Activated effector memory CD4-positive, alpha-beta T cell treated with Interleukin-2 at 50 U/mL for 16 hours (primary cell): ENCODE measurements around the gene CACNA1A.
"Not testable (repeated sequence)": the region's sequence is repeated elsewhere in the genome, so short reads cannot be mapped to it uniquely, and the experiment has no call there.

Experiments
- DNase-seq: peaks from one replicate; pipeline ENCODE4 v3.0.0-alpha.2; 2020

Gene CACNA1A

DNA sequence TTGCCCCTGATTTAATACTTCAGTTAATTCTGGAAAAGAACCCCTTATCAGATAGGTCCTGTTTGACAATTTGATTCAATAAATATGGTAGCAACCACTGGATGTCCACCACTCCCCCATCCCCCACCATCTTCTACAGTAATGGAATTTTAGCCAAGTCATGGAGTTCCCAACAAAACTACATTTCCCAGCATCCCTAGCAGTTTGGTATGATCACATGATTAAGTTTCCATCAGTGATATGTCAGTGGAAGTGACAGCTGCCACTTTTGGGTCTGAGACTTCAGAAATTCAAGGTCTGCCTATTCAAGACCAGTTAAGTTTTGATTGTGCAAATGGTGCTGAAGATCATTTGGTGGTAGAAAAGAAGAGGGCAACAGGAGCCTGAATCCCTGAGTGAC, 85.5 kb downstream of the CACNA1A start:
- DNase-seq, result no peak

- DNase-seq, result no peak
These were observed 89.2 kb downstream of the CACNA1A start for GRCh38 chr19:13417054-13417453.

DNA sequence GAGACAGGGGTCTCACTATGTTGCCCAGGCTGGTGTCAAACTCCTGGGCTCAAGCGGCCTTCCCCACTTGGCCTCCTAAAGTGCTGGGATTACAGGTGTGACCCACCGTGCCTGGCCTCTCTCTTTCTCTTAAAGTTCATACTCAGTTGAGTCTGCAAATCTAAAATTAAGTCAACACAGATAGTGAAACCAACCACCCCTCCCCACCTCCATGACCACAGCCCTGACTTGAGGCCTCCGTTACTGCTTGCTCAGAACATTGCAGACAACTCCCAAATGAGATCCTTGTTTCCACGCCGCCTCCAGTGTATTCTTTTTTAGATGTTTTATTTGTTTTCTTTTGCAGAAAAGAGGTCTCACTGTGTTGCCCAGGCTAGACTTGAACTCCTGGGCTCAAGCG, 94.4 kb downstream of the CACNA1A start:
- no peak for DNase-seq

GRCh38 chr19:13410946-13411345, 95.3 kb downstream of the CACNA1A start:
- DNase-seq, result no peak

DNA sequence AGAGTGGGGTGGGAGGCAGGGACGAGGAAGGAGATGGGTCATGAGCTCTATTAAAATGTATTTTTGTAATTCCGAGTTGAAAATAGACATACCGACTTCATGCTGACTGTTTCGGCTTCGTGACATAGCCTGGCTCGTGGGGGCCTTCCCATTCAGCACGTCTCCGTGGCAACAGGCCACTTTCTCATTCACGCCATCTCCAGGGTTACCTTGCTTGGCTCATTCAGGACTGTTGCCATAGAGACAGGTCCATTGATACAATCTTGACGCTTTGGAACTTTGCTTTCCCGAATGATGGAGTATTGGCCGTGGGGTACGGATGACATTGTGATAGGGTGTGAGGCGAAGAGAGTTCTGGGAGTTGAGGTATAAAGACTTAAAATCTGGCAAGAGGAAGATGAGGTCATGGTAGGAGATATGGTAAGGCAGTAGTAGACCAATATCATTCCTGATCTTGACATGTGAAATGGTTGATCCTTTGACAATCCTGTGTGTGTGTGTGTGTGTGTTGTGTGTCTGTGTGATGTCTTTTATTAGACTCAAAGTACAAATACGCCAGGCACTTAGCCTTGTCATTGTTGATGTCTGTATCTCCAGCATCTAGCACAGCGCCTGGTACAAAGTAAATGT, 97.3 kb downstream of the CACNA1A start:
- DNase-seq, result no peak

DNA sequence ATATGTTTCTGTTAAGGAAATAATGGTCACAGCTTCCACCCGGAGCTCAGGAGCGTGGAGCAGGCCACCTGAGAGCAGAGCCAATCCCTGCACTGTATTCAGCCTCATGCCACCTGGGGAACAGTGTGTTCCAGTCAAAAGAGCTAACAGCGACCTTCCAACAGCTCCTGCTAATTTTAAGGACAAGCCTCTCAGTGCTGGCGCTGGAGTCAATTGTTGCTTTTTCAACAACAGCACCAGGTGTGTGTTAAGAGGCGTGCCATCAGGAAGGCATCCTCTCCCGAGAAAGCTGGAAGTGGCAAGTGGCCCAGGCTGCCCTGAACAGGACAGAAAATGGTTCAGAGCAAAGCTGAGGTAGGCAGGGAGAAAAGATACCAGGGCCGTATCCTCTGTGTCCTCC, 102.0 kb downstream of the CACNA1A start:
- DNase-seq, result no peak

DNA sequence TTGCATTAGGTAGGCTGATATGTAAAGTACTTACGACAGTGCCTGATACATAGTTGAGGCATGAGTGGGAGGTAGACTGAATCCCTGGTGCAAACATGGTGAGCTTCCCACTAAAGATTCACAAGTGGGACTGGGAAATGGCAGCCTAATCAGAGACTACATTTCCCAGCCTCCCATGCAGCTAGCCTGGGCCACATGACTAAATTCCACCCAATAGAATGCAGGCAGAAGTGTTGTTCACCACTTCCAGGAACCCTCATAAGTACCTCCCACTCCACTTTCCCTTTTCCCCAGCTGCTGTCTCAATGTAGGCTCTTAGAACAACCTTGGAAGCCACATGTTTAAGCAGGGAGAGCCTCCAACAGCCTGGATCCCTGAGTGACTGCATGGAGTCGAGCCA, 104.9 kb downstream of the CACNA1A start:
- DNase-seq, result no peak

DNA sequence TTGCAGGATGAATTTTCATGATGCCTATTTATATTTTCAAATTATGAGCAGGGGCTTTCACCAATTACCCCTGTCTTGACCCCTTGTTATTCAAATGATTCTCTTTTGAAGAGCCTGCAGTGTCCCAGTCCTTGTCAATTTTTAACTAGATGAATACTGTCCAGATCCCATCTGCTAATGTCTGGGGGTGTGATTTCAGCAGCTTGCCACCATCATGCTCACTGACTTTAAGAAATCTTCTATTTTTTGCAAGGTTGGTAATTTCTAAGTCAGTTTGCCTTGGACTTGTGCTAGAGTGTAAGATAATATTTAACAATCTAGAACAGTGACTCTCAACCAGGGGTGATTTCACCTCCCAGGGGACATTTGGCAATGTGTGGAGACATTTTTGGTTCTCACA, 106.0 kb downstream of the CACNA1A start:
- DNase-seq, result no peak

GRCh38 chr19:13399746-13400145, 106.5 kb downstream of the CACNA1A start:
- no peak for DNase-seq

GRCh38 chr19:13398780-13399726, 107.2 kb downstream of the CACNA1A start:
- DNase-seq, result no peak

DNA sequence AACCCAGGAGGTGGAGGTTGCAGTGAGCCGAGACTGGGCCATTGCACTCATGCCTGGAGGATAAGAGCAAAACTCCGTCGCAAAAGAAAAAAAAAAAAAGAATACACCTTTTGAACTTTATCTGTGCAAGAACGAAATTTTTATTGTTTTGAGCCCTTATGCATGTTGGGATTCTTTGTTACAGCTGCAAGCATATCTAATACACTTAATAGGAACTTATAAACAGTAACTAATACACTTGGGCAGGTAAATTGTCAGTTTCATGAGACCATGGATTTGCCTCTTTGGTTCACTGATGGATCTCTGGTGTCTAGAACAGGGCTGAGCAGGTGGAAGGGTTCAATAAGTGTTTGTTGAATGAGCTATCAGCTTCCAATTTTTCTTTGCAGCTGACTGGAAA, 108.1 kb downstream of the CACNA1A start:
- no peak for DNase-seq

DNA sequence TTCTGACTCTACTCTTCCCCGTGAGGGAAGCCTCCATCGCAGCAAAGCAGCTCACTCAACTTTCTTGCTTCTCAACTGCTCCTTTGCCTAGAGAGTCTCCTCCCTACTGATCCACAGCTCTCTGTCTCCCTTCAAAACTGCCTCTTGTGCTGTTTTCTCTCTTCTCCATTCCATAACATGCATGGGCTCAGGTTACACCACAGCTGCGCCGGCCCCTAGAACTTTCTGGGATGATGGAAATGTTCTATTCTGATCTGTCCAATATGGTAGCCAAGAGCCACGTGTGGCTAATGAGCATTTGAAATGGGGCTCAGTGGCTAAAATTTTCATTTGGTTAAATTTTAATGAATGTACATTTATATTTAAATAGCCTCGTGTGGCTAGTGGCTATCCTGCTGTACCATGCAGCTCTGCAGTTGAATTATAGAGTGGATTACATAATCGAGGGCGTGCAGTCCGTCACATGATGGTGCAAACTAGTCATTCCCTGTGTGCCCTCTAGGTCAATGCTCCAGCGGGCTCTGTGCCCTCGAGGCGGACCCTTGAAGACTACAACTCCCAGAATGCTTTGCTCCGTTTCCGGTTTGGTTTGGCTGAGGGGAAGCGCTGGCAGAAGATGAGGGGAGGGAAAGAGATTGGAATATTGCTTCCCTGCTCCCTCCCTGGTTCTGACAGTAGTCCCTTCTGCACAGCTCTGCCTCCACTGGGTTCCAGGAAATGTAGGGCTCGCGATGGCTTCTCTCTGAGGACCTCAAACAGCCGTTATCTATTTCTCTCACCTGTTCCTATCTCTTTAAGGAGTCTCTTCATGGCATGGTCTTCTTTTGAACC, 109.8 kb downstream of the CACNA1A start:
- DNase-seq, result no peak

DNA sequence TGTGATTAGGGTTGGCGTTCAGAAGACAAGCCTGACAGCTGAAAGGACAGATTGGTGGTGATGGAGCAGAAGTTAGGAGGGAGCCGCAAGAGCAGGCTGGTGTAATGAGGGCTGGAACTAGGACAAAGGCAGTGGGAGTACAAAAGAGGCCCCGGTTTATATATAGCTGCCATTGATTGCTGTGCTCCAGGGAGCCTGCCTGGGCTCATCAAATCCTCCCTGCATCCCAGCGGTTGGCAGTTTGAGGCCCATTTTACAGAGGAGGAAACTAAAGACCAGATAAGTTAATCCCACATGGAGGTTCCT, 123.7 kb downstream of the CACNA1A start:
- no peak for DNase-seq

- no peak for DNase-seq
These were observed 124.2 kb downstream of the CACNA1A start for GRCh38 chr19:13381827-13382632.

DNA sequence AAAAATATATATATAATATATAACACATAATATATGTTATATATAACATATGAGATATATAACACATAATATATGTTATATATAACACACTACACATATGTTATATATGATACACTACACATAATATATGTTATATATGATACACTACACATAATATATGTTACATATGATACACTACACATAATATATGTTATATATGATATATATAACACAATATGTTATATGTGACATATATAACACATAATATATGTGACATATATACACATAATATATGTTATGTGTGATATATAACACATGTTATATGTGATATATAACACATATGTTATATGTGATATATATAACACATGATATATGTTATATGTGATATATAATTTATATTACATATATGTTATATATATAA, 129.7 kb downstream of the CACNA1A start:
- DNase-seq, result no peak

DNA sequence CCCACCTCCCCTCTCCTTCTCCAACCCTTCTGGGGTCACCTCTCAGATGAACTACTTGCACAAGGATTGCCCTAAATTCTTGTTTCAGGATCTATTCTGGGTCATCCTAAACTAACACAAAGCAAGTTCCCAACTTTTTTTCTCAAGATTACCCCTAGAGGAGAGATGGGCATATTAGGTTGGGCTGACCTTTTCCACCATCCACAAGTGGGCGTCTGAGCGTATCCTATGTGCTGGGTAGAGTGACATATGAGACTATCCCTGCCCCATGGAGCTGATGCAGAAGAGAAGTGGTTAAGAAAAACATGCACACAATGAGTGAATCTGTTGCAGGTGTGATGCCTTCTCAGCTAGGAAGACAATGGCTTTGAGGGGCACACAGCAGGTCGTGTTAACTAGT, 132.7 kb downstream of the CACNA1A start:
- no peak for DNase-seq

GRCh38 chr19:13370948-13371347, 135.3 kb downstream of the CACNA1A start:
- DNase-seq, result no peak

DNA sequence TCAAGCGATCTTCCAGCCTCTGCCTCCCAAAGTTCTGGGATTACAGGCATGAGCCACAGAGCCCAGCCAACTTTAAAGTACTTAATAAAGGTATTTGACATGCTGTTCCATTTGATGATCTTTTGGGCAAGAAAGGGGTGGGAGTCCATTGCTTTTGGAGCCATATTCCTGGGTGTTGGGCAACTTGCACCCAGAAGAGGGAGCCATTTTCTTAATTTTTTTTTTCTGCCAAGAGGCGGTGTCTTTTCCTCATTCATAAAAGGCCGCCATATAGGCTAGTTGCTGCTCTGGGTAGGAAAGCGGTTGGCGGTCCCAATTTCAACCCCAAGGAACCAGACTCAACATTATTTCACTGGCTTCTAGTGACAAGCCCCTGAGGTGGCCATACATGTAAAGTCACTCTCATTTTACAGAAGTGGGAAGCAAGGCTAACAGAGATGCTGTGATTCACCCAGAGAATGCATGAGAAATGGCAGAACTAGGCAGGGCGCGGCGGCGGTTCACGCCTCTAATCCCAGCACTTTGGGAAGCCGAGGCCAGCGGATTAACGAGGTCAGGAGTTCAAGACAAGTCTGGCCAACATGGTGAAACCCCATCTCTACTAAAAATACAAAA, 139.6 kb downstream of the CACNA1A start:
- no peak for DNase-seq

GRCh38 chr19:13363954-13364353, 142.3 kb downstream of the CACNA1A start:
- DNase-seq, result no peak

GRCh38 chr19:13363245-13363644, 143.0 kb downstream of the CACNA1A start:
- DNase-seq, result no peak

GRCh38 chr19:13362668-13363067, 143.6 kb downstream of the CACNA1A start:
- no peak for DNase-seq

DNA sequence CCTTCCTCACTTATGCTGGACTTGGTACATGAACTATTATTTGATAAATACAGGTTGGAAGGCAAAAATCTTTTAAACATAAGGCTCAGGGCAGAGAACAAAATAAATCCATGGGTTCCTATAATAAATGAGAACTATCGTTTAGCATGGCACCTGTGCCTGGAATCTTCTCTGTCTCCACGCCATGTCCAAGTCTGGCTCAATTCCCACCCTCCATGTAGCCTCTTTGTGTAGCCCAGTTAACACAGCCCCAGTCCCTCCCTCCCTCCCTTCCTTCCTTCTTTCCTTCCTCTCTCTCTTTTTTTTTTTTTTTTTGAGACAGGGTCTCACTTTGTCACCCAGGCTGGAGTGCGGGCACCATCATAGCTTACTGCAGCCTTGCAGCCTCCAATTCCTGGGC, 144.6 kb downstream of the CACNA1A start:
- DNase-seq, result not testable (repeated sequence)
